SKM-1 treated with dmso at 0.1 percent for 144 hours (cell line): ENCODE data around the gene MFSD2A.
"Not testable (repeated sequence)": the region's sequence is repeated elsewhere in the genome, so short reads cannot be mapped to it uniquely, and the experiment has no call there.

Source experiments
- DNase-seq: peaks from one replicate; lab custom pipeline; 2025; ENCODE audit not compliant: unreplicated experiment; lab: John Stamatoyannopoulos, UW

MFSD2A gene

GRCh38 chr1:39940980-39941871, 13.7 kb upstream of the MFSD2A start:
- DNase-seq = no peak

- DNase-seq = no peak
These were observed 11.3 kb upstream of the MFSD2A start for GRCh38 chr1:39943471-39944290.

- no peak for DNase-seq
These were observed 10.4 kb upstream of the MFSD2A start for GRCh38 chr1:39944410-39945112.

- no peak for DNase-seq
These were observed 8.7 kb upstream of the MFSD2A start for GRCh38 chr1:39946216-39946615.

- no peak for DNase-seq
These were observed 7.7 kb upstream of the MFSD2A start for GRCh38 chr1:39947260-39947659.

GRCh38 chr1:39949891-39950290, 5.1 kb upstream of the MFSD2A start:
- DNase-seq = no peak

GRCh38 chr1:39951926-39952325, 3.0 kb upstream of the MFSD2A start:
- DNase-seq = no peak

GRCh38 chr1:39952359-39953110, 2.4 kb upstream of the MFSD2A start:
- no peak for DNase-seq

GRCh38 chr1:39954324-39954869, 548 bp upstream of the MFSD2A start:
- DNase-seq = peak; percentile 64

GRCh38 chr1:39955547-39956539, 898 bp downstream of the MFSD2A start:
- DNase-seq = peak; percentile 30

- DNase-seq = no peak
These were observed 2.5 kb downstream of the MFSD2A start for GRCh38 chr1:39957299-39958015.

- no peak for DNase-seq
These were observed 3.7 kb downstream of the MFSD2A start for GRCh38 chr1:39958403-39959200.

- no peak for DNase-seq
These were observed 4.8 kb downstream of the MFSD2A start for GRCh38 chr1:39959651-39960333.

GRCh38 chr1:39960431-39960958, 5.5 kb downstream of the MFSD2A start:
- DNase-seq = peak; percentile 82

- no peak for DNase-seq
These were observed 7.5 kb downstream of the MFSD2A start for GRCh38 chr1:39962450-39962825.

- DNase-seq = not testable (repeated sequence)
These were observed 8.0 kb downstream of the MFSD2A start for GRCh38 chr1:39962964-39963363.

- DNase-seq = no peak
These were observed 9.6 kb downstream of the MFSD2A start for GRCh38 chr1:39964552-39964951.
